ENCODE results near the gene CDADC1. TPM values are rescaled to one million over a fixed set of nuclear protein-coding genes. Genes with fewer than 3 reads are reported as not detected.

The CDADC1 gene
- total and polyA plus RNA-seq, 2 donors (not counting 3 experiments of a cell fraction or from before 2014, with no cell fraction given) = 2.4 to 9.1 TPM

GRCh38 chr13:49340161-49340560, 92.4 kb downstream of the CDADC1 start:
- Histone ChIP-seq H3K9me3 (replicated peaks; ENCODE audit: control insufficient read depth, insufficient read depth, low read length) (no peaks in the 10 kb centered on the region), H3K27ac (ENCODE audit: insufficient read depth, low read depth, low read length) (no peak overlapping the region), H2AFZ (ENCODE audit: low read depth, low read length) (no peak overlapping the region), H3K27me3 (ENCODE audit: control insufficient read depth in 2 of 2, insufficient read depth in 2 of 2, low read length in 2 of 2) (no peaks in the 10 kb centered on the region), H3K9ac (replicated peaks; ENCODE audit: extremely low read depth, insufficient read depth, low read length) (no peak overlapping the region), H3K36me3 (ENCODE audit: control insufficient read depth in 2 of 2, extremely low read depth in 1 of 2, insufficient read depth in 2 of 2, low read length in 2 of 2) (no peaks in the 10 kb centered on the region), H3K4me3 (replicated peaks in 1 of 3; ENCODE audit: insufficient read depth in 1 of 3, low read depth in 1 of 3, low read length in 3 of 3) (no peak overlapping the region), H4K20me1 (replicated peaks; ENCODE audit: control insufficient read depth, extremely low read depth, insufficient read depth, low read length) (no peaks in the 10 kb centered on the region), H3K4me1 (ENCODE audit: control insufficient read depth, extremely low read depth, insufficient read depth, low read length) (no peaks in the 10 kb centered on the region), H3K4me2 (ENCODE audit: insufficient read depth, low read length) (no peak overlapping the region), H3K9me1 (replicated peaks; ENCODE audit: control insufficient read depth, extremely low read depth, insufficient read depth, low read length) (no peaks in the 10 kb centered on the region), H3K79me2 (ENCODE audit: control insufficient read depth, insufficient read depth, low read length) (no peaks in the 10 kb centered on the region)
- CTCF ChIA-PET = interaction anchor here (1.1 kb wide), 1 partner anchor 18 kb away, joined by 3 read pairs; no protein-coding TSS in a partner anchor
- TF ChIP-seq POLR2AphosphoS5 (IDR thresholded peaks at IDR 0.05; ENCODE audit: insufficient read depth, low read depth, low read length) (no peak), CTCF (IDR thresholded peaks at IDR 0.05; ENCODE audit: extremely low read depth in 1 of 2, insufficient read depth in 1 of 2, low read depth in 1 of 2, low read length in 2 of 2) (no peak), GATA2 (IDR thresholded peaks at IDR 0.05; ENCODE audit: insufficient read depth, insufficient read length, low read depth, low read length) (no peak), MAX (IDR thresholded peaks at IDR 0.05; ENCODE audit: insufficient read depth, insufficient read length) (no peak), MYC (IDR thresholded peaks at IDR 0.05; ENCODE audit: low read depth, low read length) (no peak)
- intact Hi-C loops (cut with micrococcal nuclease) = no loop called here
- dilution Hi-C loops (cut with MboI; ENCODE audit: extremely low pct_ligation_motif_present, low sequenced_read_pairs) = no loop called here
- BruUV-seq (replicated peaks) = no TSS peak
- DNase-seq (ENCODE audit: low read depth, low spot score) (no peak), FAIRE-seq (no peak)
- POLR2A ChIA-PET = no interaction called here

GRCh38 chr13:49341517-49341916, 93.8 kb downstream of the CDADC1 start:
- no peak overlapping the region for H2AFZ ChIP-seq (ENCODE audit: low read depth, low read length)
- no peak overlapping the region for H3K27ac ChIP-seq (ENCODE audit: insufficient read depth, low read depth, low read length)
- no peaks in the 10 kb centered on the region for H3K4me1 ChIP-seq (ENCODE audit: control insufficient read depth, extremely low read depth, insufficient read depth, low read length)
- intact Hi-C loops (cut with micrococcal nuclease) (no loop called here), dilution Hi-C loops (cut with MboI; ENCODE audit: extremely low pct_ligation_motif_present, low sequenced_read_pairs) (no loop called here)
- H3K9me1 ChIP-seq (replicated peaks; ENCODE audit: control insufficient read depth, extremely low read depth, insufficient read depth, low read length) = no peaks in the 10 kb centered on the region
- H3K4me2 ChIP-seq (ENCODE audit: insufficient read depth, low read length) = no peak overlapping the region
- H3K9me3 ChIP-seq (replicated peaks; ENCODE audit: control insufficient read depth, insufficient read depth, low read length) = no peaks in the 10 kb centered on the region
- DNase-seq (ENCODE audit: low read depth, low spot score) = no peak
- no peaks in the 10 kb centered on the region for H4K20me1 ChIP-seq (replicated peaks; ENCODE audit: control insufficient read depth, extremely low read depth, insufficient read depth, low read length)
- H3K36me3 ChIP-seq (ENCODE audit: control insufficient read depth in 2 of 2, extremely low read depth in 1 of 2, insufficient read depth in 2 of 2, low read length in 2 of 2) = no peaks in the 10 kb centered on the region
- no peaks in the 10 kb centered on the region for H3K79me2 ChIP-seq (ENCODE audit: control insufficient read depth, insufficient read depth, low read length)
- ChIA-PET CTCF (no interaction called here), POLR2A (no interaction called here)
- FAIRE-seq = no peak
- no peak for TF ChIP-seq CTCF (IDR thresholded peaks at IDR 0.05; ENCODE audit: extremely low read depth in 1 of 2, insufficient read depth in 1 of 2, low read depth in 1 of 2, low read length in 2 of 2)
- TF ChIP-seq MYC (IDR thresholded peaks at IDR 0.05; ENCODE audit: low read depth, low read length) = no peak
- no peak for TF ChIP-seq MAX (IDR thresholded peaks at IDR 0.05; ENCODE audit: insufficient read depth, insufficient read length)
- TF ChIP-seq FOS (IDR thresholded peaks at IDR 0.05; ENCODE audit: borderline replicate concordance, insufficient read depth, low read length) = no peak
- no peak for TF ChIP-seq POLR2AphosphoS5 (IDR thresholded peaks at IDR 0.05; ENCODE audit: insufficient read depth, low read depth, low read length)
- no peak for TF ChIP-seq EZH2 (IDR thresholded peaks at IDR 0.05; ENCODE audit: borderline replicate concordance, low read depth, low read length, severe bottlenecking)
- TF ChIP-seq POLR2A (IDR thresholded peaks at IDR 0.05; ENCODE audit: low read depth, low read length) = no peak
- no peak for TF ChIP-seq GATA2 (IDR thresholded peaks at IDR 0.05; ENCODE audit: insufficient read depth, insufficient read length, low read depth, low read length)
- BruUV-seq (replicated peaks) = no TSS peak
- H3K27me3 ChIP-seq (ENCODE audit: control insufficient read depth in 2 of 2, insufficient read depth in 2 of 2, low read length in 2 of 2) = no peaks in the 10 kb centered on the region
- H3K9ac ChIP-seq (replicated peaks; ENCODE audit: extremely low read depth, insufficient read depth, low read length) = no peak overlapping the region
- H3K4me3 ChIP-seq (replicated peaks in 1 of 3; ENCODE audit: insufficient read depth in 1 of 3, low read depth in 1 of 3, low read length in 3 of 3) = no peak overlapping the region
